Measurements from ENCODE around the gene SLC5A10.
"Not testable (repeated sequence)": the region's sequence is repeated elsewhere in the genome, so short reads cannot be mapped to it uniquely, and the experiment has no call there.

SLC5A10 gene

GRCh38 chr17:19032377-19032988 lies 80.5 kb downstream of the SLC5A10 start:
- not testable (repeated sequence) for H3K4me1 ChIP-seq (ENCODE audit: control insufficient read depth in 2 of 2, insufficient read depth in 1 of 2, low read depth in 1 of 2, low read length in 2 of 2); H2AK5ac ChIP-seq (ENCODE audit: low read depth, low read length); H2BK5ac ChIP-seq (ENCODE audit: low read length); H3K9me3 ChIP-seq (replicated peaks in 1 of 2; ENCODE audit: control insufficient read depth in 2 of 2, insufficient read depth in 1 of 2, low read depth in 1 of 2, low read length in 2 of 2); H3K4ac ChIP-seq (ENCODE audit: low read length); DNase-seq (ENCODE audit: low spot score); H3K18ac ChIP-seq (ENCODE audit: low read length); H2BK12ac ChIP-seq (ENCODE audit: low read length); H2AFZ ChIP-seq (ENCODE audit: low read length); H2BK120ac ChIP-seq (ENCODE audit: low read depth, low read length); H3K23ac ChIP-seq (ENCODE audit: low read depth, low read length, poor library complexity); H3K9ac ChIP-seq (ENCODE audit: low read depth, low read length, poor library complexity); H3K27me3 ChIP-seq (ENCODE audit: control insufficient read depth in 3 of 3, insufficient read depth in 3 of 3, low read depth in 1 of 3, low read length in 3 of 3); H4K91ac ChIP-seq (ENCODE audit: low read depth, low read length, poor library complexity); H4K8ac ChIP-seq (ENCODE audit: low read depth, low read length); H3K79me1 ChIP-seq (ENCODE audit: low read depth, low read length); H3K27ac ChIP-seq (replicated peaks; ENCODE audit: low read length); H3K14ac ChIP-seq (ENCODE audit: low read length); H3K4me2 ChIP-seq (ENCODE audit: insufficient read depth, low read length, poor library complexity, severe bottlenecking); H2BK15ac ChIP-seq (ENCODE audit: low read length); H3K36me3 ChIP-seq (replicated peaks in 1 of 2; ENCODE audit: control insufficient read depth in 2 of 2, insufficient read depth in 2 of 2, low read length in 2 of 2); H3K4me3 ChIP-seq (ENCODE audit: low read length in 2 of 2)
- no CpG with 5 or more reads among the region's 24 CpGs for WGBS, 2 donors (ENCODE audit: extremely low coverage in 2 of 2, insufficient read length in 2 of 2, insufficient replicate concordance in 1 of 2)

GRCh38 chr17:19036186-19036585 lies 84.2 kb downstream of the SLC5A10 start:
- H3K27me3 ChIP-seq (ENCODE audit: control insufficient read depth in 3 of 3, insufficient read depth in 3 of 3, low read depth in 1 of 3, low read length in 3 of 3); H3K27ac ChIP-seq (replicated peaks; ENCODE audit: low read length); H2BK5ac ChIP-seq (ENCODE audit: low read length); H3K79me1 ChIP-seq (ENCODE audit: low read depth, low read length); H3K4ac ChIP-seq (ENCODE audit: low read length); DNase-seq (ENCODE audit: low spot score); H2AK5ac ChIP-seq (ENCODE audit: low read depth, low read length); H3K36me3 ChIP-seq (replicated peaks in 1 of 2; ENCODE audit: control insufficient read depth in 2 of 2, insufficient read depth in 2 of 2, low read length in 2 of 2); H4K91ac ChIP-seq (ENCODE audit: low read depth, low read length, poor library complexity); H2BK120ac ChIP-seq (ENCODE audit: low read depth, low read length); H3K23ac ChIP-seq (ENCODE audit: low read depth, low read length, poor library complexity); H3K4me2 ChIP-seq (ENCODE audit: insufficient read depth, low read length, poor library complexity, severe bottlenecking); H4K8ac ChIP-seq (ENCODE audit: low read depth, low read length); H2AFZ ChIP-seq (ENCODE audit: low read length); H3K4me3 ChIP-seq (ENCODE audit: low read length in 2 of 2); H2BK12ac ChIP-seq (ENCODE audit: low read length); H2BK15ac ChIP-seq (ENCODE audit: low read length); H3K9ac ChIP-seq (ENCODE audit: low read depth, low read length, poor library complexity); H3K9me3 ChIP-seq (replicated peaks in 1 of 2; ENCODE audit: control insufficient read depth in 2 of 2, insufficient read depth in 1 of 2, low read depth in 1 of 2, low read length in 2 of 2); H3K4me1 ChIP-seq (ENCODE audit: control insufficient read depth in 2 of 2, insufficient read depth in 1 of 2, low read depth in 1 of 2, low read length in 2 of 2); H3K14ac ChIP-seq (ENCODE audit: low read length); H3K18ac ChIP-seq (ENCODE audit: low read length): not testable (repeated sequence)
- WGBS, 2 donors (ENCODE audit: extremely low coverage in 2 of 2, insufficient read length in 2 of 2, insufficient replicate concordance in 1 of 2), result no CpG with 5 or more reads among the region's 6 CpGs

GRCh38 chr17:19037547-19037946 lies 85.6 kb downstream of the SLC5A10 start:
- not testable (repeated sequence) for H3K79me1 ChIP-seq (ENCODE audit: low read depth, low read length); H3K4ac ChIP-seq (ENCODE audit: low read length); H2BK15ac ChIP-seq (ENCODE audit: low read length); H3K14ac ChIP-seq (ENCODE audit: low read length); H3K18ac ChIP-seq (ENCODE audit: low read length); H2BK5ac ChIP-seq (ENCODE audit: low read length); H3K36me3 ChIP-seq (replicated peaks in 1 of 2; ENCODE audit: control insufficient read depth in 2 of 2, insufficient read depth in 2 of 2, low read length in 2 of 2); H2BK120ac ChIP-seq (ENCODE audit: low read depth, low read length); H3K4me3 ChIP-seq (ENCODE audit: low read length in 2 of 2); H3K4me2 ChIP-seq (ENCODE audit: insufficient read depth, low read length, poor library complexity, severe bottlenecking); H4K91ac ChIP-seq (ENCODE audit: low read depth, low read length, poor library complexity); H2BK12ac ChIP-seq (ENCODE audit: low read length); H3K27ac ChIP-seq (replicated peaks; ENCODE audit: low read length); H3K9me3 ChIP-seq (replicated peaks in 1 of 2; ENCODE audit: control insufficient read depth in 2 of 2, insufficient read depth in 1 of 2, low read depth in 1 of 2, low read length in 2 of 2); H3K27me3 ChIP-seq (ENCODE audit: control insufficient read depth in 3 of 3, insufficient read depth in 3 of 3, low read depth in 1 of 3, low read length in 3 of 3); DNase-seq (ENCODE audit: low spot score); H2AK5ac ChIP-seq (ENCODE audit: low read depth, low read length); H3K23ac ChIP-seq (ENCODE audit: low read depth, low read length, poor library complexity); H4K8ac ChIP-seq (ENCODE audit: low read depth, low read length); H3K4me1 ChIP-seq (ENCODE audit: control insufficient read depth in 2 of 2, insufficient read depth in 1 of 2, low read depth in 1 of 2, low read length in 2 of 2); H2AFZ ChIP-seq (ENCODE audit: low read length); H3K9ac ChIP-seq (ENCODE audit: low read depth, low read length, poor library complexity)
- no CpG with 5 or more reads among the region's 6 CpGs for WGBS, 2 donors (ENCODE audit: extremely low coverage in 2 of 2, insufficient read length in 2 of 2, insufficient replicate concordance in 1 of 2)

DNA sequence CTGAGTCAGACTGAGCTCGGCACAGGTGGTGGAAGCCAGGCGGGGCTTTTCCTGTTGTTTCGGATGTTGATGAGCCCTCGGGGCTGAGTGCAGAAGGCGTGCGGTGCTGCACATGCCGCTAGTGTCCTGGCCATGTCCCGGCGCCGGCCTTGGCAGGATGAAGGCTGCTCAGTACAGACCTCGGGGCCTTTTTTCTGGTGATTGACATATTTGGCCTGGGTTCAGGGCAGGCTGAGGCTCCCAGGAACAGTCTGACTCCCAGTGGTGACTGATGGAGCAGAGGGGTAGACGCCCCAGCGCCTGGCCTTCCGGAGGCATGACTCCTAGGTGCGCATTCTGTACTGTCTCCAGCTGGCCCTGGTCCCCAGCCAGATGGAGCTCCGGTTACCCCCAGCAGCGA lies 86.0 kb downstream of the SLC5A10 start:
- not testable (repeated sequence) for H3K18ac ChIP-seq (ENCODE audit: low read length); H3K4me1 ChIP-seq (ENCODE audit: control insufficient read depth in 2 of 2, insufficient read depth in 1 of 2, low read depth in 1 of 2, low read length in 2 of 2); DNase-seq (ENCODE audit: low spot score); H3K79me1 ChIP-seq (ENCODE audit: low read depth, low read length); H3K23ac ChIP-seq (ENCODE audit: low read depth, low read length, poor library complexity); H3K27me3 ChIP-seq (ENCODE audit: control insufficient read depth in 3 of 3, insufficient read depth in 3 of 3, low read depth in 1 of 3, low read length in 3 of 3); H3K4me2 ChIP-seq (ENCODE audit: insufficient read depth, low read length, poor library complexity, severe bottlenecking); H3K36me3 ChIP-seq (replicated peaks in 1 of 2; ENCODE audit: control insufficient read depth in 2 of 2, insufficient read depth in 2 of 2, low read length in 2 of 2); H3K9ac ChIP-seq (ENCODE audit: low read depth, low read length, poor library complexity); H4K8ac ChIP-seq (ENCODE audit: low read depth, low read length); H3K9me3 ChIP-seq (replicated peaks in 1 of 2; ENCODE audit: control insufficient read depth in 2 of 2, insufficient read depth in 1 of 2, low read depth in 1 of 2, low read length in 2 of 2); H2BK12ac ChIP-seq (ENCODE audit: low read length); H3K27ac ChIP-seq (replicated peaks; ENCODE audit: low read length); H4K91ac ChIP-seq (ENCODE audit: low read depth, low read length, poor library complexity); H3K14ac ChIP-seq (ENCODE audit: low read length); H2BK5ac ChIP-seq (ENCODE audit: low read length); H2BK15ac ChIP-seq (ENCODE audit: low read length); H3K4me3 ChIP-seq (ENCODE audit: low read length in 2 of 2); H2AK5ac ChIP-seq (ENCODE audit: low read depth, low read length); H2AFZ ChIP-seq (ENCODE audit: low read length); H3K4ac ChIP-seq (ENCODE audit: low read length); H2BK120ac ChIP-seq (ENCODE audit: low read depth, low read length)
- no CpG with 5 or more reads among the region's 17 CpGs for WGBS, 2 donors (ENCODE audit: extremely low coverage in 2 of 2, insufficient read length in 2 of 2, insufficient replicate concordance in 1 of 2)

All from neuronal stem cell (in vitro differentiated cells).